OCI-M1 (cell line): Measurements from ENCODE around the gene HLCS.
"Not testable (repeated sequence)": the region's sequence is repeated elsewhere in the genome, so short reads cannot be mapped to it uniquely, and the experiment has no call there.

Experiments
- DNase-seq: peaks from one replicate; lab custom pipeline; 2025; lab: John Stamatoyannopoulos, UW

The HLCS gene

GRCh38 chr21:36966066-36966820 lies at the start of gene HLCS:
Gene HLCS, minus strand, starts transcription at chr21:36966669. Its CDS starts 31 bp downstream, at chr21:36966638.
- peak; percentile 87 for DNase-seq

- DNase-seq, result peak; percentile 96
Measured at GRCh38 chr21:37009740-37010341, 43.4 kb upstream of the HLCS start.

DNA sequence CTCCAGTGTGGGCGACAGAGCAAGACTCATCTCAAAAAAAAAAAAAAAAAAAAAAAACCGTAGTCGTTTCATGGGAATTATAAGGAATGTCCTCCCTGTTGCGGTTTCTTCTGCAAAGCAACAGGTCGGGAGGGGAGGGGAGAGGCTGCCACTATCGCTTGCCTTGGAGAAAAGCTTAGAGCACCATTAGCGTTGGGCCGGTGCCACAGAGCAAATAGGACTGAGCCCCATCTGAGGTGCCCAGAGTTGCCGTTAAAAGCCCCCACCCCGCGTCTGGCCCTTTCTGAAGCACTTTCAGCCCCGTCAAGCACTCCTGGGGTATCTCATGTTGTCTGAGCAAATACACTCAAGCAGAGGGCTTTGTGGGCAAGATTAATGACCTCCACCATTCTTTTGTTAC lies 42.3 kb upstream of the HLCS start:
- DNase-seq, result no peak

DNA sequence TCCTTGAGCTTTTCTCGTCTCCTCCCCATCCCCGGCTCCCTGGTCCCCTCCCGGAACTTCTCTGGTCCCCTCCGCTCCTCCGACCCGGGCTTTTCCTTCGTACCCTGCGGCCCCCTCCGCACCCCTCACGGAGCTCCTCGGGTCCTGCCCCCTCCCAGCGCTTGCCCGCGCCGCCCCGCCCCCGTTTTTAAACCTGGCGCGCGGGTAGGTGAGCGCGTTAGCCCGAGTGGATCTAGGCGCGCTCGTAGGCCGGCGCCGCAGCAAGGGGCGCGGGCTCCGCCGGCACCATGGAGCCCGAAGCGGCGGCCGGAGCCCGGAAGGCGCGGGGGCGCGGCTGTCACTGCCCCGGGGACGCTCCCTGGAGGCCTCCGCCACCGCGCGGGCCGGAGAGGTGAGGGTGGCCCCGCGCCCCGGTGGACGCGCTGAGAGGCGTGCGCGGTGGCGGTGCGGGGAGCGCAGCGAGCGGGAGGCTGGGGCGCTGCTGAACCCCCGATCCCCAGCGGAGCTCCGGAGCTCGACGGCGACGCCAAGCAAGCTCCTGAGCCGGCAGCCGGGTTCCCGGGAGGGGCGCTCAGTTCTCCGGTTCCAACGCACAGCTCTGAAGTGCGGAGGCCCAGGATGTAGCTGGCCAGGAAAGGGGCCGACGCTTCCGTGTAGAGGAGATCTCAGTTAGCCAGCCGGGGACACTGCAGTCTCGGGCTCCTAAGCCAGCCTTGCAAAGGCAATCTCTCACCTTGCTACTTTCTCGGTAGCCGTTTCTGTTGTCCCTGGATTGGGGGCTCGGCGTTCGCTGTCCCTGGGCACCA lies 40.2 kb upstream of the HLCS start, which contains the start of gene RIPPLY3:
RIPPLY3 (plus strand) TSS at position 217 of the 806 bp plus-strand sequence; CDS start at position 288, 71 bp downstream.
- DNase-seq, result no peak

GRCh38 chr21:37005548-37006485 lies 39.3 kb upstream of the HLCS start:
- DNase-seq, result no peak

- DNase-seq, result not testable (repeated sequence)
Measured at GRCh38 chr21:37003917-37004316, 37.4 kb upstream of the HLCS start.

DNA sequence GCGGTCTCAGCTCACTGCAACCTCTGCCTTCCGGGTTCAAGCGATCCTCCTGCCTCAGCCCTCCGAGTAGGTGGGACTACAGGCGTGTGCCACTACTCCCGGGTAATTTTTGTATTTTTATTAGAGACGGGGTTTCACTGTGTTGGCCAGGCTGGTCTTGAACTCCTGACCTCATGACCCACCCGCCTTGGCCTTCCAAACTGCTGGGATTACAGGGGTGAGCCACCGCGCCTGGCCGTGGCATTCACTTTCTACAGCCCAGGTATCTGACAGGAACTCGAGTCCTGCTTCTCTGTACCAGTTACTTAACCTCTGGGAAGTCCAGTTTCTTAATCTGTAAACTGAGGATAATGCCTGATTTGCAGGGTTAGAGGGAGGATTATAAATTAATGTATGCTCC lies 36.4 kb upstream of the HLCS start:
- DNase-seq, result not testable (repeated sequence)

DNA sequence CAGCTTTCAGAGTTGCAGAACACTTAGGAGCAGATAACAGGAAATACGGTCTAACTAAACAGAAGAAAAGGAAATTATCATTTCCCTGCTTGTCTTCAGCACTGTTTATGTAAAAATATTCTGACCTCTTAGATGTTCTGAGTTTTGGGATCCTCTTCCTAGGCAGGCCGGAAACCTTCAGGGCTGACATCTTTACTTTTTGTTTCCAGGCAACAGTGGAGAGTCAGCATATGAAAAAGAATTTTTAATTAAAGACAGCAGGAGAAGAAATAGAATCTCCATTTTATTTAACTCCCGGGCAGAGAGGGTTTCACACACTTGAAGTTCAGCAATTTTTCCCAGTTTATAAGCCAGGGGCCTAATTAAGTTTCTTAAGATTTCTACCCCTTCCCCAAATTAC lies 35.0 kb upstream of the HLCS start:
- no peak for DNase-seq

DNA sequence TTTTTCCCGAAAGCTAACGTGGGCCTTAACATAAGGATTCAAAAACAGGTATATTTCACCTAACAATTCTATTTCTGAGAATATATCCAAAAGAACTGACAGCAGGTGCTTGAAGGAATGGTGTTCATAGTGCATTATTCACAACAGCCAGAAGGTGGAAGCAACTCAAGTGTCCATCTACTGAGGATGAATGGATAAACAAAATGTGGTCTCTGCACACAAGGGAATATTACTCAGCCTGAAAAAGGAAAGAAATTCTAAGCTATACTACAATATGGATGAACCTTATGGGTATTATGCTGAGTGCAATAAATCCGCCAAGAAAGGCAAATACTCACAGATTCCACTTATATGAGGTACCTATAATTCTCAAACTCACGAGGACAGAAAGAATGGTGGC lies 33.9 kb upstream of the HLCS start:
- DNase-seq, result peak; percentile 45

DNA sequence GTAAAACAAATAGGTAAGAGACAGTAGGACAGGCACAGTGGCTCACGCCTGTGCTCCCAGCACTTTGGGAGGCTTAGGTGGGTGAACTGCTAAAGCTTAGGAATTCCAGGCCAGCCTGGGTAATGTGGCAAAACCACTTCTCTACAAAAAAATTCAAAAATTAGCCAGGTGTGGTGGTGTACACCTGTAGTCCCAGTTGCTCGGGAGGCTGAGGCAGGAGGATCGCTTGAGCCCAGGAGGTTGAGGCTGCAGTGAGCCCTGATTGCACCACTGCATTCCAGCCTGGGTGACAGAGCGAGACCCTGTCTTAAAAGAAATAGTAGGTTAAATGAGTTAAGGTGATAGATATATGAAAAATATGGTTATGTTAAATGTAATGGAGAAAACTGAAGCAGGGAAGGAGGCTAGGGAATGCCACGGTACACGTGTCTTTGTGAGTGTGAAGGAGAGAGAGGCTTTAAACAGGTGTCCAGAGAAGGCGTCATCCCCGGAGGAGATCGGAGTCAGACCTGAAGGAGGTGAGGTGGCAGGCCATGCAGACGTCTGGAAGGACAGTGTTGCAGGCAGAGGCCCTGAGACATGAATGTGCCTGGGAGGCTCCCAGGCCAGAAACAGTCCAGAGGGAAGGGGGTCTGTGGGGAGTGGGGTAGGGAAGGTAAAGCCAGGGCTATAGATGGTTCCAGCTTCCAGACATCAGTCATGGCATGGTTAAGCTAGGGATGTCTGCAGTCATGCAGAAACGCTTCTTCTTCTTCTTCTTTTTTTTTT lies 32.8 kb upstream of the HLCS start:
- DNase-seq, result no peak

DNA sequence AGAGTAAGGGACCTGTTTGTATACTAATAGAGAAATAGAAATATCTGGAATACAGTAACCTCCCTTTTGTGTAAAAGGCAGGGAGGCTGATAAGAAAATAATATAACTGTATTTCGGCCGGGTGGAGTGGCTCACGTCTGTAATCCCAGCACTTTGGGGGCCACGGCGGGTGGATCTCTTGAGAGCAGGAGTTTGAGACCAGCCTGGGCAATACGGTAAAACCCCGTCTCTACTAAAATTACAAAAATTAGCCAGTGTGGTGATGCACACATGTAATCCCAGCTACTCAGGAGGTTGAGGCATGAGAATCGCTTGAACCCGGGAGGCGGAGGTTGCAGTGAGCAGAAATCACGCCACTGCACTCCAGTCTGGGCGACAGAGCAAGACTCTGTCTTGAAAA lies 28.8 kb upstream of the HLCS start:
- not testable (repeated sequence) for DNase-seq

GRCh38 chr21:36994501-36995158 lies 28.2 kb upstream of the HLCS start:
- no peak for DNase-seq

- DNase-seq, result no peak
Measured at GRCh38 chr21:36992671-36993070, 26.2 kb upstream of the HLCS start.

GRCh38 chr21:36990508-36991205 lies 24.2 kb upstream of the HLCS start:
- no peak for DNase-seq

- DNase-seq, result peak; percentile 98
Measured at GRCh38 chr21:36989699-36990507, 23.4 kb upstream of the HLCS start.

GRCh38 chr21:36989199-36989698 lies 22.8 kb upstream of the HLCS start:
- DNase-seq, result not testable (repeated sequence)

- DNase-seq, result no peak
Measured at GRCh38 chr21:36988536-36988935, 22.1 kb upstream of the HLCS start.

DNA sequence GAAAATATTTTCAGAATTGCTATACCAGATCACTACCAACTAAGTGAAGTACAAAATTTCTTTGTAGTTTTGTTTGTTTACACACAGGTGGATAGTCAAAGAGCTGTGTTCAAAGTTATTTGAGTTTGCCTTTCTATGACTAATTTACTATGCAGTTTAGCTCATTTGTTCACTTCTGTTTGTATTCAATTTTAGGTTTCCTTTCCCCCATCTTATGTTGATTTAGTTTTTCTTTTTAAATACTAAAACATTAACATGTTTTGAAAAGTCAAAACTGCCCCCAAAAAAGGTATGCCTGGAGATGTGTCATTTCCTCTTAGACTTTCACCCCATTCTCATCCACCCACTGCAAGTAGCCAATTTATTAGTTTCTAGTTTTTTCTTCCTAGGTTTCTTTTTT lies 21.4 kb upstream of the HLCS start:
- DNase-seq, result no peak
